Coronary artery (tissue), 2 donors: ENCODE data around the gene PRSS22.

Source experiments
- DNase-seq: peaks from one replicate; pipeline ENCODE4 v3.0.0-alpha.2; 2017; ENCODE audit warnings: low spot score
- H3K27ac ChIP-seq, 2 donors: fragments of 200-600 bp; sonication (generic); one replicate each; pipeline ENCODE4 v1.5.1; 2016 to 2019
- H3K4me3 ChIP-seq: fragments of 200-600 bp; sonication (generic); 2 replicates; pipeline ENCODE4 v1.5.1; 2016; ENCODE audit warnings: mild to moderate bottlenecking, moderate library complexity
- CTCF ChIP-seq: fragments of 200-600 bp; sonication (generic); IDR thresholded peaks from one replicate; pipeline ENCODE4 v1.5.1; 2019; ENCODE audit warnings: antibody characterized with exemption

PRSS22 gene

GRCh38 chr16:2803545-2804195 is 54.3 kb downstream of the PRSS22 start:
- DNase-seq: no peak
- Histone ChIP-seq H3K4me3 (no peak overlapping the region), H3K27ac (no peak overlapping the region)
- TF ChIP-seq CTCF: no peak
